CD4-positive, alpha-beta T cell treated with Interleukin-15 for 1 hour (primary cell): ENCODE results near the gene APOC3.

ENCODE experiments used
- DNase-seq: peaks from one replicate; pipeline ENCODE4 v3.0.0-alpha.2; 2020

APOC3 gene

DNA sequence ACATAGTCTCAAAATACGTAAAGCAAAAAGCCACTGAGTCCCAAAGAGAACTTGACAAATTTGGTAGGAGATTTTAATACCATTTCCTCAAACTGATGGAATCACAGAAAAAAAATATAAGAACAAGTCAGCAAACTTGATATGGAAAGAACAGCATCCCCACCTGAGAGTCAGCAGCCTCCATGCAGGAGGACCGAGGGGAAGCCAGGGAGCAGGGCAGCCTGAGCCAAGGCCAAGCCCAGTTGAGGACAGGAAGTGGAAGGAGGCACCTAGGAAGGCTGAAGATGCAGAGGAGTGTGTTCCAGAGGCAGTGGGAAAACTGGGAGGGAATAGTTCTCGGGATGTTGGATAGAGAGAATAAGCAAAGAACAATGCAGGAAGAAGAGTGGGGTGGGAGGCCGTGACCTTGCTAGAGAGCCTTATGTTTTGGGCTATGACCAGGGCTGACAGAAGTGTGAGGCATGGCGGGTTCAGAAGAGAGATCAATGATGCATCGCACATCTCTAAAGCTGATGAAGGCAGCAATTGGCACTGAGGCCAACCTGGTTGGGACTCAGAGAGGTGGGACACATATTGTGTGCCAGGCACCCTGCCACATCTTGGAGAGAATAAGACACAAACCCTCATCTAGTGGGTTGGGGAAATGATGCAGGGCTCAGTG is 22.0 kb upstream of the APOC3 start:
- DNase-seq, result no peak

- no peak for DNase-seq
Measured at GRCh38 chr11:116808262-116809175, 21.2 kb upstream of the APOC3 start.

GRCh38 chr11:116811194-116811593 is 18.5 kb upstream of the APOC3 start:
- no peak for DNase-seq

DNA sequence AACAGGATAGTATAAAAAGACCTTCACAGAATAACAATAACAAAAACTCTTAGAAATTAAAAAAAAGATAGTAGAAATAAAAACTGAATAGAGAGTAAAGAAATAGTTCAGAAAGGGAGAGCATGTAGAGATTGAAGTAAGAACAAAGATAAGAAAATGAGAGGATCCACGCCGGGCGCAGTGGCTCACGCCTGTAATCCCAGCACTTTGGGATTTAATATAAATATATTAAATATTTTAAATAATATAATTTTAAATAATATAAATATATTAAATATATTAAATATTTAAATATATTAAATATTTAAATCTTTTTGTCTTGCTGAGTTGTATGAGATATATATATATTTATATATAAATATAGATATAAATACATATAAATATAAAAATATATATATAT is 17.6 kb upstream of the APOC3 start:
- no peak for DNase-seq

DNA sequence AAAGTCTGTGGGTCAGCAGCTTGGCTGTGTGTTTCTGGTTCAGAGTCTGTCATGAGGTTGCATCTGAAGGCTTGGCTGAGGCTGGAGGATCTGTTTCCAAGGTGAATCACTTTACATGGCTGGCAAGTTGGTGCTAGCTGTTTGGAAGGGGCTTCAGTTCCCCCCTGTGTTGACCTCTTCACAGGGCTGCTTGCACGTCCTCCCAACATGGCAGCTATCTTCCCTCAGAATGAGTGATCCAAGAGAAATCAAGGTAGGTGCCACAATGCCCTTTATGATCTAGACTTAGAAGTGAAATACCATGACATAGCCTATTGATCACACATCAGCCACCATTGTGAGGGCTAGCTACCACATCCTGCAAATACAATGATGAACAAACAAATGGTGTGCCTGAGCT is 16.5 kb upstream of the APOC3 start:
- no peak for DNase-seq

DNA sequence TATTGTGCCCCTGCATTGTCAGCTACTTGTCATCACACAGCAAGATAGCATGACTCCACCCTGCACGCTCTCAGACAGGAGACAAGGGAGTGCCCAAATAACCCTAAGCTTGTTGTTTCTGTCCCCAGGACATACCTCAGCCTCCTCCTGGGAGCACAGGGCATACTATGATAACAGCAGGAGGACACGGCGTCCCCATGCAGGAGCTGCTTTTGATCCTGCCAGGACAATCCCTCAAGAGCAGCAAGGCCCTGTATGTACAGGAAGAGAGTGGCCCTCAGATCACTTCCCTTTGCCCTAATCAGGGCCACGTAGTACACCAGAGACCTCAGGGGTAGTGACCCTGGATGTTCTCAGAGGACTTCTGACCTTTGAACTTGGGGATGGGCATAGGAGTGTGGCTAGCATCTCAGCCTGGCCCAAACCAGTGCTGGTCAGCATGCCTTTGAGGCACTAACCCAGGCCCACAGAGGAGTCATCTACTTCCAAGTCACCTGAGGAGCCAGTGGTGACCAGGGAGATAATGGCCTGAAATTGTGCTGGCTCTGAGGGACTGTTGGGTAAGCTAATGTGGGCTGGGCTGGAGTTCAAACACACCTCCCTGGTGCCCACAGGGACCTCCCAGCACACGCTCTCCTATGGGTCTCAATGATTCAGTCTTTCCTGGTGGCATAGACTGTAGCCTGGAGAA is 15.8 kb upstream of the APOC3 start:
- no peak for DNase-seq

DNA sequence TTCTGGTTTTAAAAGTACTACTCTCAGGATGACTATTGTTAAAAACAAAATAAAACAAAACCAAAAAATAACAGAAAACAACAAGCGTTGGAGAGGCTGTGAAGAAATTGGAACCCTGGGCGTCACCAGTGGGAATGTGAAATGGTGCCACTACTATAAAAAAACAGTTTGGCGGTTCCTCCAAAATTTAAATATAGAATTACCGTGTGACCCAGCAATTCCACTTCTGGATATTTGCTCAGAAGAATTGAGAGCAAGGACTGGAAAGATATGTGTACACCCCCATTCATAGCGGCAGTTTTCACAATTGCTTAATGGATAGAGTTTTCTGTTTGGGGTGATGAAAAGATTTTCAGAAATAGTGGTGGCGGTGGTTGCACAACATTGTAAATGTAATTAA is 15.2 kb upstream of the APOC3 start:
- no peak for DNase-seq

DNA sequence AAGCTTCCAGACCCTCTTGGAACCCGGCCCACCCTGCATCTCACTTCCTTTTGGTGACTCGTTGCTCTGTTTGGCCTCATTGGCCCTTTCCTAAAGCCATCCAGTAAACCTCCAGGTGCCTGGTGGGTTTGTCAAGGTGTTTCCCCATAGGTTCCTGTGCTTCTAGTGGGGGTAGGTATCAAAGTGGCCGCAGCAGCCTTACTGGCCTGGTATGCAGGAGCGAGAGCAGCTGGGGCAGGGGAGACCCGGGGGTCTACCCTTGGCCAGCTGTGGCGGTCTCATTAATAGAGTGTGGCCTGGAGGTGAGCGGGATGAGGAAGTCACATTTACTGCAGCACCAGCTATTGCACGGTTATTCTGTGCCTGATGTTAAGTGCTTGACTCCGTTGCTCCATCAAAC is 10.7 kb upstream of the APOC3 start:
- no peak for DNase-seq

DNA sequence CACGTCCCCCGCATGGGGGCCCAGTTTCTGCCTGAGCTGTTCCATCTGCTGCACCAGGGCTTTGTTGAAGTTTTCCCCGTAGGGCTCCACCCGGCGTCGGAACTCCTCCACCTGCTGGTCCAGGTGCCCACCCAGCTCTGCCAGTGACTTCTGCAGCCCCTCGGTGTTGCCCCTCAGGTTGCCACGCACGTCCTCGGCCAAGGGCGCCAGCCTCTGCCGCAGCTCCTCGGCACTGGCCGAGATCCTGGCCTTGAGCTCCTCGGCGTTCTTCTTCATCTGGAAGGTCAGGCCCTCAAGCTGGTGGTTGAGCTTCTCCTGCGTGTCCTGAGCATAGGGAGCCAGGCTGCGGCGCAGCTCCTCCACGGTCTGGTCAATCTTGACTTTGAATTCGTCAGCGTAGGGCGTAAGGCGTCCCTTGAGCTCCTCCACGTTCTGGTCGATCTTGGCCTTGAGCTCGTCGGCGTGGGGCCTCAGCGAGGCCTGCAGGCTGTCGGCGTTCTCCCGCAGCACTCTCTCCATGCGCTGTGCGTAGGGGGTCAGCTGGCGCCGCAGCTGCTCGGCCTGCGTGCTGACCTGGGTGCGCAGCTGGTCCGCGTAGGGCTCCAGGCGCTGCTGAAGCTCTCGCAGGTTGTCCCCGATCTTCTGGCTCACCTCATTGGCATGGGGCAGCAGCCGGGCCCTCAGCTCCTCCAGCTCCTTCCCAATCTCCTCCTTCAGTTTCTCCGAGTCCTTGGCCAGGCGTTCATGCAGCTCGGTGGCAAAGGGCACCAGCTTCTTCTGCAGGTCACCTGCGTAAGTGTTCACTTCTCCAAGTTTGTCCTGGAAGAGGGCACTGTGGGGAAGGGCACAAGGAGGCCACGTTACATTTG is 8.4 kb upstream of the APOC3 start:
- DNase-seq, result no peak

GRCh38 chr11:116822575-116822974 is 7.1 kb upstream of the APOC3 start:
- DNase-seq, result no peak

DNA sequence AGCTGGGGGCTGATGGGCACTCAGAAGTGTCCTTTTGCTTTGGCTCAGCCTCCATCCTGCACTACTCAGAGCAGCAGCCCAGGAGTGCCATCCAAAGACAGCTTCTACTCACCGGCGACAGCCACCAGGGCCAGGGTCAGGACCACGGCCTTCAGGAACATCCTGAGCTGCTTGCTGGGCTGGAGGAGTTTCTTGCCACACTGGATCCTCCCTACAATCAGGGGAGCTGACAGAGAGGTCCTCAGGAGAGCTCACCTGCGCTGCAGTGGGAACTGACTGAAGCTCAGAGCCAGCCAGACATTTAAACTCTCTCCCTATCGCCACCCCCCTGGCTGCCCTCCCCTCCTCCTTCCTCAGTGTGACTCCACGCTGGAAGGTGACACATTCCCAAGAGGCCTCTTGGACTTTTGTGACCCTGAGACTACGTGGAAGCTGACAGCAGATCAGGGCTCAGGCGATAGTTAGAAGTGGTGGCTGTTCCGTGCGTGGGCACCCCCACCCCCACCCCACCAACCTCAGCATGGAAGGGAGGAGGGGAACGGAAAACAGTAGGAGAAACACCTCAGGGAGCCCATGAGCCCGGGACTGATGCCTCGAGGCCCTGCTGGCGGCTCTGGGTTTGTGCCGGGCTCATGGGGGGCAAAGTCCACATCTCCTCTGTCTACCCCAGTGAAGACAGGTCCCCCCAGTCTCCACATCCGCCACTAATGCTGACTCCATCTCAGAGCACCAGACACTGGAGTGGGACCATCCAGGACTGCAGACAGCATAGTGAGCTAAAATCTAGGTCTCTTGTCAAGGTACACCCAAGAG is 6.5 kb upstream of the APOC3 start, which contains the start of gene APOA4:
TSS of gene APOA4 (minus strand) at position 274 of the 813 bp plus-strand sequence. CDS start at position 161, 113 bp downstream.
- no peak for DNase-seq

DNA sequence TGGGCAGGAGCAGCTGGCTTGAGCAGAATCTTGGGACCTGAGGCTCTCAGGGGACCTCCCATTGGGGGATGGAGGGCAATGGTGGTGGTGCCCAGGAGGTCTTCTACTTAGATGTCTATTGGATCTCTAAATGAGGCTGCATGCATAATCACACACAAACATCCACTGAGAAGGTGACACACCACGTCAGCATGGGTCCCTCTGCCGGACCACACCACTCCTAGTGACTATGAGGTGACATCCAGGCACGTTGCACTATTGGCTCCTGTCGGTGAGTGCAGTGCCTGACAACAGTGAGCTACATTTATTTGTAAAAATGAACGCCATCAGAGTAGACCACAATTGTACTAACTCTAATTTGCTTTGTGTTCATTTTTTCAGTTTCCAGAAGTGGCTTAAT is 4.3 kb upstream of the APOC3 start:
- DNase-seq, result no peak

- no peak for DNase-seq
Measured at GRCh38 chr11:116825854-116826750, 3.6 kb upstream of the APOC3 start.

GRCh38 chr11:116826751-116827431 is 2.8 kb upstream of the APOC3 start:
- DNase-seq, result no peak

GRCh38 chr11:116827461-116827860 is 2.2 kb upstream of the APOC3 start:
- no peak for DNase-seq

- DNase-seq, result no peak
Measured at GRCh38 chr11:116828632-116829524, 829 bp upstream of the APOC3 start.

DNA sequence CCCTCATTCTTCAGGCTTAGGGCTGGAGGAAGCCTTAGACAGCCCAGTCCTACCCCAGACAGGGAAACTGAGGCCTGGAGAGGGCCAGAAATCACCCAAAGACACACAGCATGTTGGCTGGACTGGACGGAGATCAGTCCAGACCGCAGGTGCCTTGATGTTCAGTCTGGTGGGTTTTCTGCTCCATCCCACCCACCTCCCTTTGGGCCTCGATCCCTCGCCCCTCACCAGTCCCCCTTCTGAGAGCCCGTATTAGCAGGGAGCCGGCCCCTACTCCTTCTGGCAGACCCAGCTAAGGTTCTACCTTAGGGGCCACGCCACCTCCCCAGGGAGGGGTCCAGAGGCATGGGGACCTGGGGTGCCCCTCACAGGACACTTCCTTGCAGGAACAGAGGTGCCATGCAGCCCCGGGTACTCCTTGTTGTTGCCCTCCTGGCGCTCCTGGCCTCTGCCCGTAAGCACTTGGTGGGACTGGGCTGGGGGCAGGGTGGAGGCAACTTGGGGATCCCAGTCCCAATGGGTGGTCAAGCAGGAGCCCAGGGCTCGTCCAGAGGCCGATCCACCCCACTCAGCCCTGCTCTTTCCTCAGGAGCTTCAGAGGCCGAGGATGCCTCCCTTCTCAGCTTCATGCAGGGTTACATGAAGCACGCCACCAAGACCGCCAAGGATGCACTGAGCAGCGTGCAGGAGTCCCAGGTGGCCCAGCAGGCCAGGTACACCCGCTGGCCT is 641 bp downstream of the APOC3 start:
- no peak for DNase-seq

DNA sequence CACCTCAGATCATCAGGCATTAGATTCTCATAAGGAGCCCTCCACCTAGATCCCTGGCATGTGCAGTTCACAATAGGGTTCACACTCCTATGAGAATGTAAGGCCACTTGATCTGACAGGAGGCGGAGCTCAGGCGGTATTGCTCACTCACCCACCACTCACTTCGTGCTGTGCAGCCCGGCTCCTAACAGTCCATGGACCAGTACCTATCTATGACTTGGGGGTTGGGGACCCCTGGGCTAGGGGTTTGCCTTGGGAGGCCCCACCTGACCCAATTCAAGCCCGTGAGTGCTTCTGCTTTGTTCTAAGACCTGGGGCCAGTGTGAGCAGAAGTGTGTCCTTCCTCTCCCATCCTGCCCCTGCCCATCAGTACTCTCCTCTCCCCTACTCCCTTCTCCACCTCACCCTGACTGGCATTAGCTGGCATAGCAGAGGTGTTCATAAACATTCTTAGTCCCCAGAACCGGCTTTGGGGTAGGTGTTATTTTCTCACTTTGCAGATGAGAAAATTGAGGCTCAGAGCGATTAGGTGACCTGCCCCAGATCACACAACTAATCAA is 2.2 kb downstream of the APOC3 start:
- DNase-seq, result no peak
